GM15510 (cell line): ENCODE results near the gene SLC49A4.

Source experiments
- POLR2A ChIP-seq: IDR thresholded peaks from 3 replicates; pipeline ENCODE4 v1.6.1; 2011; ENCODE audit warnings: borderline replicate concordance; ENCODE audit not compliant: insufficient read length; ENCODE audit errors: extremely low read depth

The SLC49A4 gene

GRCh38 chr3:122800706-122801237 lies 5.9 kb downstream of the SLC49A4 start:
- no peak for TF ChIP-seq POLR2A

DNA sequence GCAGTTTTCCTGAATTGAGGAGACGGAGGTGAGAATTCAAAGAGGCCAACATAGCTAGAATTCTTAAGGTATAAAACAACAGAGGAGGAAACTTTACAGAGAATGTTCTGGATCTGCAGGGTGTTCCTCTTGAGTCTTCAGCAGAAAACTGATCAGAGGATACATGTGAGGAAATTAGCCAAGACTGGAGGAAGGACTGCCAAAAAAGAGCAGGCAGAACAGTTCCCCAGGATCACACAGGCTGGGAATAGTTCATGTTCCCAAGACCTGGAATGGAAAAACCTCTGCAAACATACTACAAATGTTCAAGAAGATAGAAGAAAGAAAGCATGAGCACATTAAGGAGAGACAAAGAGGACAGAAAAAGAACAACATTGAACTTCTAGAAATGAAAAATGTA lies 7.5 kb downstream of the SLC49A4 start:
- no peak for TF ChIP-seq POLR2A

DNA sequence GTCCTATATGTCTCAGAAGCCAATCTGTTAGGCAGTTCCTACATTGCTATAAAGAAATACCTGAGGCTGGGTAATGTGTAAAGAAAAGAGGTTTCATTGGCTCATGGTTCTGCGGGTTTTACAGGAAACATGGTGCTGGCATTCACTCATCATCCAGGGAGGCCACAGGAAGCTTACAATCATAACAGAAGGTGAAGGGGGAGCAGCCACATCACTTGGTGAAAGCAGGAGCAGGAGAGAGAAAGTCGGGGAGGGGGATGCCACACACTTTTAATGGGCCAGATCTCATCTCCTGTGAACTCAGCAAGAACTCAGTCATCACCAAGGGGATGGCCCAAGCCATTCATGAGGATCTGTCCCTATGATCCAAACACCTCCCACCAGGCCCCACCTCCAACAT lies 9.1 kb downstream of the SLC49A4 start:
- TF ChIP-seq POLR2A = no peak

GRCh38 chr3:122810734-122811133 lies 15.9 kb downstream of the SLC49A4 start:
- no peak for TF ChIP-seq POLR2A

DNA sequence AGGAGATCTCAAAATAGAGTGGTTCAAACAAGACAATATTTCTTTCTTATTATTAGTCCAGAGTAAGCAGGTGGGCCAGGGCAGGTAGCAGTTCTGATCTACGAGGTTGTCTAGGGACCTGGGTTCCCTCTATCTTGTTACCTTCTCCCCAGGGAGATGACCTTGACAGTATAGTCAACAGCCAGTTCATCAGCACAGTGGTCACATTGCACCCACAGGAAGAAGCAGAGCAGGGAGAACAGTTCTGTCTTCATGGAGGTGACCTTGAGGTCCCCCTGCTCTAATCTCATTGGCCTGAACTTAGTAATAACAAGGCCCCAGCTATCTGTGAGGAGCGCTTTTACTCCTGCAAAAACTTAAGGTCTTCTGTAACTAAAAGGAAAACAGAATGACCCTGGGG lies 21.7 kb downstream of the SLC49A4 start:
- no peak for TF ChIP-seq POLR2A

GRCh38 chr3:122824465-122825381 lies 29.9 kb downstream of the SLC49A4 start:
- TF ChIP-seq POLR2A = no peak

GRCh38 chr3:122825460-122825859 lies 30.6 kb downstream of the SLC49A4 start:
- no peak for TF ChIP-seq POLR2A

DNA sequence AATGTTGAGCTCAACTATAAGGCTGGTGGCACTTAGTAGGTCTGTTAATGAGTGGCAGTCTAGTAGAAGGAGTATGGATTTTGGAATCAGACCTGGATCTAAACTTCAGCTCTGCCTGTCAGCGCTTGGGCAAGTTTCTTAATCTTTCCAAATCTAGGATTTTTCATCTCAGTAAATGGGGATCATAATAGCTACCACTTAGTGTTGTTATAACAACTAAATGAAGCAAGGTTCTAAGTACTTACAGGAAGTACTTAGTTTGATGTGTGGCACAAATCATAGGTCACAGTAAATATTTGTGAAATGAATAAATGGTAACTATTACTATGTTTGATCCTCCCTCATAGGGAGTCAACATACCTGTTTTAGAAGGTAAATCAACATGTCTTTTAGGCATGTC lies 31.4 kb downstream of the SLC49A4 start:
- no peak for TF ChIP-seq POLR2A

DNA sequence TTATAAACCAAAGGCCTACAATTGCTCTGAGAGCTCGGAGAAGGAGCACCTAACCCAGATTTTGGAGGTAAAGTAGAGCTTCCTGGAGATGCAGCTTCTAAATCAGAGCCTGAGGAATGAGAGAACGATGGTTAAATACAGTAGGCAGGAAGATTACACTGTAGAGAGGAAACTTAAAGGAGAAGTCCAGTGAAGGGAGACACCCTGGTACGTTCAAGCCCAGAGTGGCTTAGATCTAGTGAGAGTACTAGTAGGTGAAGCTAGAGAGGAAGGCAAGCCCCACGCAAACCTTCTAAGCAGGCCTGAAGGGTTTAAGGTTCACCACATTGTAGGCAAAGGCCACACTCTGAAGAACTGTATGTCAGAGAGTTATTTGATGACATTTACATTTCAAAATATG lies 33.4 kb downstream of the SLC49A4 start:
- TF ChIP-seq POLR2A = no peak

GRCh38 chr3:122835590-122835989 lies 40.7 kb downstream of the SLC49A4 start:
- no peak for TF ChIP-seq POLR2A

DNA sequence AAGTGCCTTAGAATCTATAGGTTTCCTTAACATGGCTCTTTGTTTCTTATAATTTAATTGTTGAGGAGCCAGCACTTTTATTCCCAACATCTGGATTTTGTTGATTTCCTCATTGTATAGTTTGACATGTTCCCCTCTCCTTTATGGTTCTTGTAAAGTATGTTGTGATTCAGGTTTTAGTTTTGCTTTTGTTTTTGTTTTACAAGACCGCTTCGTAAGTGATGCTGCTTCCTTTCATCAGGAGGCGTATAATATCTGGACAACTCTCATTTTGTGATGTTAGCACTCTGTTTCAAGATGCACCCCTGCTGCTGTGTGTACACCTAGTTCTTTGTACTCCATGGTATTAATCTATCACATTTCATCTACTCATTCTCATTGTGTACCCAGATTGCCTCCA lies 48.7 kb downstream of the SLC49A4 start:
- TF ChIP-seq POLR2A = no peak

- TF ChIP-seq POLR2A = no peak
Observed at GRCh38 chr3:122857019-122857418, 62.1 kb downstream of the SLC49A4 start.

GRCh38 chr3:122858373-122858772 lies 63.5 kb downstream of the SLC49A4 start:
- no peak for TF ChIP-seq POLR2A

- no peak for TF ChIP-seq POLR2A
Observed at GRCh38 chr3:122859021-122859805, 64.3 kb downstream of the SLC49A4 start.

DNA sequence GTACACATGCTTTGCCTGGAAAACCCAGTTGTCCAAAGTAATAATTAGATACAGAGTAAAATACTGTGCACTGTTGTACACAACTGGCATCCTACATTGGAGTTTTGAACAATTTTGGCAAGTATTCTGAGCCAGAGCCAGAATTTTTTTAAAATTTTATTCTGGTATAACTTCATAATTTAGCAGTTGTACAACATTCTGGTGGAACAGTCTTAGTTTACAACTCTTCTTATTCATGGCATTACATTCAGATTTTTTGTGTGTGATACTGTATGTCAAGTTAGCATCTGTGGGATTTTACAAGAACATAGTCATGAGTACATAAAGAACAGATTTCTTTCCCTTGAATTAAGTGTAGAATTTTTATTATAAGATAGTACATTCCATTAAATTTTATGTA lies 67.5 kb downstream of the SLC49A4 start:
- no peak for TF ChIP-seq POLR2A
